Stimulated activated CD8-positive, alpha-beta memory T cell treated with anti-CD3 and anti-CD28 coated beads, Interleukin-15, amount 100 ng/mL, for 1 hour (primary cell): Measurements from ENCODE around the gene DHRSX.
"Not testable (repeated sequence)": the region's sequence is repeated elsewhere in the genome, so short reads cannot be mapped to it uniquely, and the experiment has no call there.

Source experiments
- DNase-seq: peaks from one replicate; pipeline ENCODE4 v3.0.0-alpha.2; 2020; ENCODE audit warnings: low read depth

The DHRSX gene, protein sequence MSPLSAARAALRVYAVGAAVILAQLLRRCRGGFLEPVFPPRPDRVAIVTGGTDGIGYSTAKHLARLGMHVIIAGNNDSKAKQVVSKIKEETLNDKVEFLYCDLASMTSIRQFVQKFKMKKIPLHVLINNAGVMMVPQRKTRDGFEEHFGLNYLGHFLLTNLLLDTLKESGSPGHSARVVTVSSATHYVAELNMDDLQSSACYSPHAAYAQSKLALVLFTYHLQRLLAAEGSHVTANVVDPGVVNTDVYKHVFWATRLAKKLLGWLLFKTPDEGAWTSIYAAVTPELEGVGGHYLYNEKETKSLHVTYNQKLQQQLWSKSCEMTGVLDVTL

DNA sequence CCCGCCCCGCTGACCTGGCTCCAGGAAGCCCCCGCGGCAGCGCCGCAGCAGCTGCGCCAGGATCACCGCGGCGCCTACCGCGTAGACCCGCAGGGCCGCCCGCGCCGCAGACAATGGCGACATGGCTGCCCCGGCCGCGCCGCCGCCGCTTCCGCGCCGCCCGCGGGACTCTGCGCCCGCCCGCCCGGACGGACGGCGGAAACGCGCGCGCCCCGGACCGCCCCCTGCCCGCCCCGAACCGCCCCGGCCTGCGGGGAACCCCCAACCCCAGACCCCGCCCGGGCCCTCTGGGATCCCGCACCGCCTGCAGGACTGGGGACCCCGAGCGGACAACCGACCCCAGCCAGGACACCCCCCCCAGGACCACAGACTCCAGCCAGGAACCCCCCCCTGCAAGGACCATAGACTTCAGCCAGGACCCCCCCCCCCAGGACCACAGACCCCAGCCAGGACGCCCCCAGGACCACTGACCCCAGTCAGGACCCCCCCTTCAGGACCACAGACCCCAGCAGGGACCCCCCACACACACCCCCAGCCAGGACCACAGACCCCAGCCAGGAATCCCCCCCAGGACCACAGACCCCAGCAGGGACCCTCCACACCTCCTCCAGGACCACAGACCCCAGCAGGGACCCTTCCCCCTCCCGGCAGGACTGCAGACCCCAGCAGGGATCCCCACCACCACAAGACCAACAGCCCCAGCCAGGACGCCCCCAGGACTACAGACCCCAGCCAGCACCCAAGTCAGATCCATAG lies at the start of gene DHRSX, which contains the start of gene ZBED1:
TSS of gene DHRSX (minus strand) at position 174 of the 756 bp plus-strand sequence. CDS start at position 123, 51 bp downstream.
TSS of gene ZBED1 (minus strand) at position 174 of the 756 bp plus-strand sequence. CDS start 10,257 bp downstream, outside the sequence.
- DNase-seq, result no peak

DNA sequence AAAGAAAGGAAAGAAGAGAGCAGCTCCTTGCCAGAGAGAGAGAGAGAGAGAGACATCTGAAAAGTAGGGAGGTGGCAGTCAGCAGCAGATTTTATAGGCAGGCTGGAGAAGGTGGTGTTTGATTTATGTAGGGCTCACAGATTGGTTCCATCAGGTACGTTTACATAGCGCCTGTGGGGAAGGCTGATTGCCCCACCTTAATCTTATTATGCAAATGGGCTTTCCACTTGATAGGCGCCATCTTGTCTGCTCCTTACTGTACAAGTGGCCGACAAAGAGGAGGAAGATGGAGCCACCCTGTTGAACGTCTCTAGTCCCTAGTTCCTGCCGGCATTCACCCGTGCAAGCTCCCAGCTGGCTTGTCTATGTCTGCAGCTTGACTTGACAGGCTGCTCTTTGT lies 49.1 kb upstream of the DHRSX start:
- DNase-seq, result no peak

DNA sequence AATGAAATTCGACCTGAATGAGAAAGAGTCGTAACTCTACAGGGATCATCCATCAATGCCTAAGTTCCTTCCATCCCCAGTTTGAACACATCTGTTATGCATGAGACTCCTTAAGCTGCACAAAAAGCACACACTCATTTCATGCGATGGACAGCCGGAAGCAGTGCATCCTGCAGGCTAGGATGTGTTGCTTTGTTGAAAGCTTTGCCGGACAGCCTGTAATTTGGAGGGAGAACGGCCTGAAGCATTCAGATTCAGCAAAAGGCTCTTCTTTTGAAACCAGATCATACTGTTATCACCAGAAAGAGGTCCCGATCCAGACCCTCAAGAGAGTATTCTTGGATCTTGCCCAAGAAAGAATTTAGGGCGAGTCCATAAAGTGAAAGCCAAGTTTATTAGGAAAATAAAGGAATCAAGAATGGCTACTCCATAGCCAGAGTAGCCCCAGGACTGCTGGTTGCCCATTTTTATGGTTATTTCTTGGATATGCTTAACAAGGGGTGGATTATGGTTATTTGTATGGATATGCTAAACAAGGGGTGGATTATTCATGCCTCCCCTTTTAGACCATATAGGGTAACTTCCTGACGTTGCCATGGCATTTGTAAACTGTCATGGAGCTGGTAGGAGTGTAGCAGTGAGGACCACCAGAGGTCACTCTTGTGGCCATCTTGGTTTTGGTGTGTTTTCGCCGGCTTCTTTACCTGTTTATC lies 48.1 kb upstream of the DHRSX start:
- no peak for DNase-seq

DNA sequence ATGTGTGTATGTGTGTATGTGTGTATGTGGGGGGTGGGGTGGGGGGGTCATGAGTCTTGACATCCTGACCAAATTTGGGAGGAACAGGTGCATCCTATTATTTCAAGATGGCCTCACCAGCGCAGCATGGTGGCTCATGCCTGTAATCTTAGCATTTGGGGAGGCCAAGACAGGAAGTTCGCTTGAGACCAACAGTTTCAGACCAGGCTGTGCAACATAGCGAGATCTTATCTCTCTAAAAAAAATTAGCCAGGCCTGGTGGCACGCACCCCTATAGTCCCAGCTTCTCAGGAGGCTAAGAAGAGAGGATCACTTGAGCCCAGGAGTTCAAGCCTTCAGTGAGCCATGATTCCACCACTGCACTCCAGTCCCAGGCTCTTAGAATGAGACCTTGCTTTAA lies 47.0 kb upstream of the DHRSX start:
- DNase-seq, result no peak

DNA sequence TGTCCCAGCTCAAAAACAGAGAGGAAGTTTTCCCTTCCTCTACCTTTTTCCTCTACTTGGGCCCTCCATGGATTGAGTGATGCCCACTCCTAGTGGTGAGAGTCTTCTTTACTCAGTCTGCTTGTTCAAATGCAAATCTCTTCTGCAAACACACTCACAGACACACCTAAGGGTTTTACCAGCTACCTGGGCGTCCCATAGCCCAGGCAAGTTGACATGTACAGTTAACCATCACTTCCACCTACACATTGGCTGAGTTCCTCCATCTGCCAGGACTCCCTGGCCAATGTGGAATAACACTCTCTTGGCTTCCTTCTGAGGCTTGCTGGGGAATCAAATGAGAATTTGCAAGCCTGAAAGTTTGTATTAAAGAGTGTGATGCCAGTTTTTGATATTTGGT lies 45.7 kb upstream of the DHRSX start:
- DNase-seq, result no peak

DNA sequence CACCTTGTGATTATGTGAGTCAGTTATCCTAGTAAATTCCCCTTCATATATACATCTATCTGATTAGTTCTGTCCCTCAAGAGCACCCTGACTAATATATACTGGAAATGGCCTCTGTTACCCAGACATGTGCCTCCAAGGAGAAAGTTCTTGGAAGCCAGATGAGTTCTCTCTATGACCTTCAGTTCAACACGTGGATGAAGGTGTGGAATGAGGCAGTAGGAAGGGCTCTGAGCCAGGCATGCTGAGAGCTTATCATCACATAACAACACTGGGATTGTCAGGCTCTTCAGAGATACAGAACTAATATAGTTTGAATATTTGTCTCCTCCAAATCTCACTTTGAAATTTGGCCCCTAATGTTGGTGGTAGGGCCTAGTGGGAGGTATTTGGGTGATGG lies 44.4 kb upstream of the DHRSX start:
- no peak for DNase-seq

DNA sequence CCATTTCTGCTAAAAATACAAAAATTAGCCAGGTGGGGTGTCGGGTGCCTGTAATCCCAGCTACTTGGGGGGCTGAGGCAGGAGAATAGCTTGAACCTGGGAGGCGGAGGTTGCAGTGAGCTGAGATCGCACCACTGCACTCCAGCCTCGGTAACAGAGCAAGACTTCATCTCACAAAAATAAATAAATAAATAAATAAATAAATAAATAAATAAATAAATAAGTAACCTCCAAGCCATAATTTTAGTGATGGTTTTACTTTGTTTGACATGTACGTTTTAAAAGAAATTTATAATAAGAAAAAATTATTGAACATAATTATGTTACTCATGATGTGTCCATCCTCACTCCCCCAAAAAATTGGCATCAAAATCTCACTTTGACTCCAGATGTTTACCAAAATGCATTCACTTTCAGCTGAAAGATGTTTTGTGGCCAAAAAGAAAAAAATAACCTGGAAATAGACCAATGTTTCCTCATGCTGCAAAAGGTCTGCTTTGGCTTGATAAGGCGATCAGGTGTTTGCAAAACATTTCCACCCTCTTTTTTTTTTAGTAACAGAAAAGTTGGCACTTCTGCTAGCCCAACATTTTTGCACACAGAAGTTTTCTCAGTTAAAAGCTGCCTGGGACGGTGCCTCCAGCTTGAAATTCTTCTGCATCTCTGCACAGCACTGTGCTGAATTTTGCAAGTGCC lies 42.2 kb upstream of the DHRSX start:
- DNase-seq, result no peak

DNA sequence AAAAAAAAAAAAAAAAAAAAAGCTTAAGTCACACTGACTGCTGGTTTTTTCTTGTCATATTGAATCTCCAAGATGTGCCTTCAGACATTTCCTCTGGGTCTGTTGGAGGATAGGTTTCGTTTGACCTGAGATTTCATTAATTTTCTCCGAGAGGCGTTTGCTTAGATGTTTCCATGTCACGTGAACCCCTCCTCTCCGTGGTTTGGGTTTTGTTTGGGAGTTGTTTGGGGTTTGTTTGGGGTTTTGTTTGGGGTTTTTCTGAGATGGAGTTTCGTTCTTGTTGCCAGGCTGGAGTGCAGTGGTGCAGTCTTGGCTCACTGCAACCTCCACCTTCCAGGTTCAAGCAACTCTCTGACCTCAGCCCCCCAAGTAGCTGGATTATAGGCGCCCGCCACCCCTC lies 40.8 kb upstream of the DHRSX start:
- no peak for DNase-seq

DNA sequence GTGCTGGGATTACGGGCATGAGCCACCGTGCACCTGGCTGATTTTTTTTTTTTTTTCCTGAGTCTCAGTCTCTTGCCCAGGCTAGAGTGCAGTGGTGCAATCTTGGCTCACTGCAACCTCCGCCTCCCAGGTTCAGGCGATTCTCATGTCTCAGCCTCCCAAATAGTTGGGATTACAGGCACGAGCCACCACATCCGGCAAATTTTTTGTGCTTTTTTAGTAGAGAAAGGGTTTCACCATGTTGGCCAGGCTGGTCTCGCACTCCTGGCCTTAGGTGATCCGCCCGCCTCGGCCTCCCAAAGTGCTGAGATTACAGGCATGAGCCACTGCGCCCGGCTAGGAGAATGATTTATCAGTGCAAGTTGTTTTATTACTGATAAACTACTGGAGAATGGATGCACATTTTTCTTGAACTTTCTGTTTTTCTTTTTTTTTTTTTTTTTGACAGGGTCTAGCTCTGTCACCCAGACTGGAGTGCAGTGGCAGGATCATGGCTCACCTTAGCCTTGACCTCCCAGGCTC lies 39.7 kb upstream of the DHRSX start:
- no peak for DNase-seq

DNA sequence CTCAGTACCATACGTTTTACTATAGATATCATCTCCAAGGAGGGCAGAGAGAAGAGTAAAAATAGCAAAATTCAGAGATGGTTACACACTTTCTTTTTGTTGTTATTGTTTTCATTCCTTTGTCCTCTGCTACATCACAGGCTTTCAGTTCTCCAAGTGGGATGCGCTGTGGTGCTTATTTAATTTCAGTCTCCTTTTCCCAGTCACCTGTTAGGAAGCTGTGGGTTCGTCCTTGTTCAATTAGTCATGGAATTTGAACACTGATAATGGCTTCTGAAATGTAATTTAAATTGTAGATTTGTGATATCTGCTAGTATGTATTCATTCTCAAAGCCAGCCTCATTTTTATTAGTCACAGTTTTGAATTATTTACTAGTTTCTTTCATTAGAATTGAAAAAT lies 38.8 kb upstream of the DHRSX start:
- no peak for DNase-seq

DNA sequence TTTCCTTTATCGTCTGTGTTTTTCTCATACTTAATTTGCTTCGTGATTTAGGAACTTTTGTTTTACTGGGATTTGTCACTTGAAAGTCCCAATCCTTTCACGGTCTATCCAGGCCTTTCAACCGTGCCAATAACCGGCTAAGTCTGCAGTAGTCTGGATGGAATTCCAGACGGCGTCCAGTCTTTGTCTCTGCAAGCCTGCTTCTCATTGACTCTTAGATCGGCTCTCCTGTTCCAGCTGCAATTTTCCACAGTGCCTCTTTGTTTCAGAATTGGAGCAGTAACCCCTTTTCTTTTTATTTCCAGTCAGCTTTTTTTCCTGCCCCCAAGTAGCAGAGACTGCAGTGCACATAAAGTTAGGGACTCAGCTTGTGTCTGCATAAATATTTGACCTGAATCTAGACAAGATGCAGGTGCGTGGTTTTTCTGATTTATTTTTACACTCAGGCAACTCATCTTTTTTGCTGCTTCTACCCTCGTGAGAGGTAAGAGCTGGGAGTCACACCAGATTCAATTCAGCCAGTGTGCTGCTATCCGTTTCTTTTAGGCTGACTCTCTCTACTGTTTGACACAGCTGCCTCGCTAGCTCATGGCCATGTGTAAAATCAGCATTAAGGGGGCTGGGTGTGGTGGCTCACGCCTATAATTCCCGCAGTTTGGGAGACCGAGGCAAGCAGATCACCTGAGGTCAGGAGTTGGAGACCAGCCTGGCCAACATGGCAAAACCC lies 37.4 kb upstream of the DHRSX start:
- no peak for DNase-seq

DNA sequence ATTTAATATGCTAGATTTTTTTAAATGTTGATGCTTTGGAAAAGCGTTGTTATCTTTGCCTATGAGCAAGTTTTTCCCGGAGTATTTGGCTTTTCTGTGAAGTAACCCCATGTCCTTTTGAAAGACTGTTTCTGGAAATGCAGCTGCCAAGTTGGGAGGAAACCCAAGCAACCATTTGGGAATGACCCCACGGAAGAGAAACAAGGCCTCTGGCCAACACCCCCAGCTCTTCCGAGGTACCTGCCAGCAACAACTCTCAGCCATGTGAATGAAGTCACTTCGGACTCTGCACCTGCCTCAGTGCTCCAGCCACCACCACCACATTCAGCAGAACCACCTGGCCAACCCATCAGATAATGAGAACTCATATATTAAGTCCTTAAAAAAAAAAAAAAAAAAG lies 36.2 kb upstream of the DHRSX start:
- DNase-seq, result no peak

DNA sequence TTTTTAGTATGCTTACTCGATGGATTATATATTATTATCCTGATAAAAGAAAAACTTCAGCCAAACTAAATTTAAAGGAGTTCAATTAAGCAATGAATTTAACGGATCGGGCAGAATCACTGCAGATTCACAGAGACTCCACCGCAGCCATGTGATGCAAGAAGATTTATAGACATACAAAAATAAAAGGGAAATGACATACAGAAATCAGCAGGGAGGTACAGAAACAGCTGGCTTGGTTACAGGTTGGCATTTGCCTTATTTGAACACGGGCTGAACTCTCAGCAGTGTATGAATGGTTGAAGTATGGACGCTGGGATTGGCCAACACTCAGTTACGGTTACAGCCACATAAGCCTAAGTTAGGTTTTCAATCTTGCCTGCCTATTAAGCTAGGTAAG lies 35.4 kb upstream of the DHRSX start:
- no peak for DNase-seq

DNA sequence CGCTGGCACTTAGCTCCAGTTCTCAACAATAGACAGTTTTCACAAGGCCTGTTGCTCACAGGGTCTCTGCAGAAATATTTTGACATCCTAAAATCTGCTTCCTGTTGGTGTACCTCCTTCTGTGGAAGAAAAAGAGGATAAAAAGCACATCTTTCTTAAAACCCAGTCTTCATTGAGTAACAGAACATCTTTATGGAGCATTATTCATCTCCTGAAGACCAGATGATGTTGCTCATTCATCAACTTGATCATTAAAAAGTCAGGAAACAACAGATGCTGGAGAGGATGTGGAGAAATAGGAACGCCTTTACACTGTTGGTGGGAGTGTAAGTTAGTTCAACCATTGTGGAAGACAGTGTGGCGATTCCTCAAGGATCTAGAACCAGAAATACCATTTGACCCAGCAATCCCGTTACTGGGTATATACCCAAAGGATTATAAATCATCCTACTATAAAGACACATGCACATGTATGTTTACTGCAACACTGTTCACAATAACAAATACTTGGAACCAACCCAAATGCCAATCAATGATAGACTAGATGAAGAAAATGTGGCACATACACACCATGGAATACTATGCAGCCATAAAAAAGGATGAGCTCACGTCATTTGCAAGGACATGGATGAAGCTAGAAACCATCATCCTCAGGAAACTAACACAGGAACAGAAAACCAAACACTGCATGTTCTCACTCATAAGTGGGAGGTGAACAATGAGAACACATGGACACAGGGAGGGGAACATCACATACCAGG lies 33.7 kb upstream of the DHRSX start:
- not testable (repeated sequence) for DNase-seq

DNA sequence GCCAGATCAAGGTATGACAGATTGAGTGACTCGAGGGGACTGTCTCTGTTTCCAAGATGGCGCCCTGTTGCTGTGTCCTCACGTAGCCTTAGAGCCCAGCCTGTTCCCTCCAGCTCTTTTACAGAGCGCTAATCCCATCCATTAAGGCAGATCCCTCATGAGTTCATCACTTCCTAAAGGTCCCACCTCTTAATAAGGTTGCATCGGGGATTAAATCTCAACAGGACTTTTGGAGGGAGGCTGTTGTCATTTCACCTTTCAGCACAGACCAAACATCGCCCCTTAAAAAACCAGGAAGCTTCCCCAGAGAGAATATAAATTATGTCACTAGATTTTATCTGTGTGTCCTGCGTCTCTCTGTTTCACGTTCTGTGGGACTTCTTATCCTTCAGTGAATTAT lies 32.6 kb upstream of the DHRSX start:
- DNase-seq, result no peak

DNA sequence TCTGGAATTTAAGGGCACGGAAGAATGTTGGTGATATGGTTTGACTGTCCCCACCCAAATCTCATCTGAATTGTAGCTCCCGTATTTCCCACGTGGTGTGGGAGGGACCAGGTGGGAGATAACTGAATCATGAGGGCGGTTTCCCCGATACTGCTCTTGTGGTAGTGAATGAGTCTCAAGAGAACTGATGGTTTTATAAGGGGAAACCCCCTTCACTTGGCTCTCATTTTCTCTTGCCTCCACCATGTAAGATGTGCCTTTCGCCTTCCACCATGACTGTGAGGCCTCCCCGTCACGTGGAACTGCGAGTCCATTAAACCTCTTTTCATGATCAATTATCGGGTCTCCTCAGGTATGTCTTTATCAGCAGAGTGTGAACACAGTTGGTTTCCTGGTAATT lies 25.6 kb upstream of the DHRSX start:
- DNase-seq, result no peak

DNA sequence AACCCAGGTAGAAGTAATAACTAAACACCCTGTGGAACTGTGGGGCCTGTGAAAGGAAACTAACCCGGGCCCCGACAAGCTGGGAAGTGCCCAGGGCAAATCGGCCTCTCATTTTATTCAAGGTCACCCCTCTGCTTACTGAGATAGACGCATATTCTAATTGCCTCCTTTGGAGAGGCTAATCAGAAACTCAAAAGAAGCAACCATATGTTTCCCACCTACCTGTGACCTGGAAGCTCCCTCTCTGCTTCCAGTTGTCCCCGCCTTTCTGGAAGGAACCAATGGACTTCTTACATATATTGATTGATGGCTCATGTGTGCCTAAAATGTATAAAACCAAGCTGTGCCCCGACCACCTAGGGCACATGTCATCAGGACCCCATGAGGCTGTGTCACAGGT lies 23.1 kb upstream of the DHRSX start:
- DNase-seq, result no peak

DNA sequence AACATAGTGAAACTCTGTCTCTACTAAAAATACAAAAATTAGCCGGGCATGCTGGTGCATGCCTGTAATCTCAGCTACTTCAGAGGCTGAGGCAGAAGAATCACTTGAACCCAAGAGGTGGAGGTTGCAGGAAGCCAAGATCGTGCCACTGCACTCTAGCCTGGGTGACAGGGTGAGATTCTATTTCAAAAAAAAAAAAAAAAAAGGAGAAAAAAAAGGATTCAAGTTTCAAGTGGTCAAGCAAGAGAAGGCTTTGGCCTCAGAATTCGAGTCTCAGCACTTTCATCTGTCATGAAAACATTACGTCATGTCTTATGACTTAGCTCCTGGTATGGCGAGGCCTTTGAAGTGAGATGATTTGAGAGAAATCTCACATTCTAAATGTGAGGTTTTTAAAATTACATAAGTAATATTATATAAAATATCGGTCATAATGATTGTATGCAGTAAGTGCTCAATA lies 21.2 kb upstream of the DHRSX start:
- DNase-seq, result no peak

DNA sequence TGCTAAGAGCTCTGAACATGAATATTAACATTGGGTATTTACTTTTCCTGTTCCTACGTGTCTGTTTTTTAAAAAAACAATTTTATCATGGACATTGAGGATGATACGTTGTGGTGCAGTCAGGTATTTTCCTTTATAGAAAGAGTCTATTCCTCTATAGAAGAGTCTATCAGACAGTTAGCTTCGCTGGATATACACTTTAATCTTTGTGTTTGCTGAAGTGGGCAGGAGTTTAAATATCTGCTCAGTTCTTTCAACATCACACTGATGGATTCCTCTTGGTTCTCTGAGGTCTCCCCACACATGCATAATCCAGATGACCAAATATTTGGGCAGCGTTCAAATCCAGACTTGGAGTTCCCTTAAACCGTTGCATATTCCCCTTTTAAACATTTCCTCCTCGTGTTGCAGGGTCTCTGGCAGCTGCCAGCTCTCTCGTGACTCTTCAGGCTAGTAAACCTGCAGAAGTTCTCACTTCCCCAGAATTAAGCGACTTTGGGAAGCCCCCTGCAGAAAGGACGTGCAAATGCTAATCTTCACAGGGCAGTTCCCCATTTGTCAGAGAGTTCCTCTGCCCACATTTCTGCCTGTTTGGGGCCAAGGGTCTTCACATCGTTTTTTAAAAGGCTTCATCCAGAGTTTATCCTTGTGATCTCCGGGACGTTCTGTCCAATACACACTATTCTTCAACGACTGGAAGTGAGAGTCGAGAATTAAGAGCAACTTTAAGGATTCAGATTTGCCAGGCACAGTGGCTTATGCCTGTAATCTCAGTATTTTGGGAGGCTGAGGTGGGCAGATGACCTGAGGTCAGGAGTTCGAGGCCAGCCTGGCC lies 20.5 kb upstream of the DHRSX start:
- no peak for DNase-seq

DNA sequence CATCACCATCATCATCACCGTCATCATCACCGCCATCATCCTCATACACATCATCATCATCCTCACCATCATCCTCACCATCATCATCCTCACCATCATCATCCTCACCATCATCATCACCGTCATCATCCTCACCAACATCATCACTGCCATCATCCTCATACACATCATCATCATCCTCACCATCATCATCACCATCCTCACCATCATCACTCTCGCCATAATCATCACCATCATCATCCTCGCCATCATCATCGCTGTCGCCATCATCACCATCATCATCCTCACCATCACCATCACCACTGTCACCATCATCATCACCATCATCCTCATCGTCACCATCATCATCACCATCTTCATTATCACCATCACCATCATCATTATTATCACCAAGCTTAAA lies 19.8 kb upstream of the DHRSX start:
- DNase-seq, result no peak
